Lung (tissue), 12 donors: ENCODE results near the gene EPS8L3. TPM values are rescaled to one million over a fixed set of nuclear protein-coding genes. Genes with fewer than 3 reads are reported as not detected.
A peak's percentile ranks its signal among the peaks of the same experiment; 100 is the strongest.
"Not testable (repeated sequence)": the region's sequence is repeated elsewhere in the genome, so short reads cannot be mapped to it uniquely, and the experiment has no call there.

Source experiments
- ATAC-seq: fragments of 200-7000 bp; cut with Tn5 transposase; one replicate; pipeline ENCODE4 v1.9.1; 2020; ENCODE audit warnings: moderate number of reproducible peaks; ENCODE audit not compliant: insufficient read depth, low FRiP score
- DNase-seq, 3 donors: peaks; one replicate each; pipeline ENCODE4 v3.0.0-alpha.2; 2013 to 2017
- H3K27ac ChIP-seq, 2 donors: one replicate each; pipeline ENCODE4 v1.5.1; 2013; ENCODE audit warnings: mild to moderate bottlenecking in 2 of 2, moderate library complexity in 2 of 2, control low read depth in 1 of 2, inconsistent platforms in 1 of 2, low read depth in 1 of 2, low read length in 1 of 2
- H3K27me3 ChIP-seq, 3 donors: one replicate each; pipeline ENCODE4 v1.5.1; 2013; ENCODE audit warnings: low read length in 2 of 3; ENCODE audit not compliant: control insufficient read depth in 3 of 3, insufficient read depth in 3 of 3
- H3K36me3 ChIP-seq, 4 donors: one replicate each; pipeline ENCODE4 v1.5.1; 2013; ENCODE audit warnings: low read length in 4 of 4, mild to moderate bottlenecking in 1 of 4, moderate library complexity in 1 of 4; ENCODE audit not compliant: control insufficient read depth in 4 of 4, insufficient read depth in 4 of 4
- H3K4me1 ChIP-seq, 5 donors: one replicate each; pipeline ENCODE4 v1.5.1; 2013; ENCODE audit warnings: low read length in 5 of 5, mild to moderate bottlenecking in 2 of 5, moderate library complexity in 1 of 5; ENCODE audit not compliant: control insufficient read depth in 5 of 5, insufficient read depth in 5 of 5
- H3K4me3 ChIP-seq: one replicate; pipeline ENCODE4 v1.5.1; 2013; ENCODE audit warnings: mild to moderate bottlenecking, control low read depth, moderate library complexity
- H3K9ac ChIP-seq, 2 donors: one replicate each; pipeline ENCODE4 v1.5.1; 2013; ENCODE audit warnings: low read length in 2 of 2, control low read depth in 1 of 2; ENCODE audit not compliant: insufficient read depth in 1 of 2
- H3K9me3 ChIP-seq, 4 donors: one replicate each; pipeline ENCODE4 v1.5.1; 2013; ENCODE audit warnings: low read length in 3 of 4, mild to moderate bottlenecking in 1 of 4, moderate library complexity in 1 of 4; ENCODE audit not compliant: control insufficient read depth in 4 of 4, insufficient read depth in 3 of 4
- CTCF ChIP-seq: IDR thresholded peaks from 2 replicates; pipeline ENCODE4 v1.5.1; 2012; ENCODE audit warnings: mild to moderate bottlenecking; ENCODE audit errors: control extremely low read depth, extremely low read depth
- WGBS, 2 donors: extraction: QIAGEN DNeasy Blood & Tissue Kit; methylation state at CpG; one replicate each; pipeline ENCODE4 v1.1.7; 2013; 5-methylcytosine and 5-hydroxymethylcytosine counted together
- polyA plus RNA-seq, 2 donors: library from polyadenylated mRNA; stranded (reverse); fragments of 200-250 nt; gene quantifications; one replicate each; pipeline ENCODE4 v1.2.1, GENCODE V29; 2013
- total RNA-seq, 2 donors: library from RNA; depleted of rRNA in 1 of 2; stranded (reverse); fragments of >200 nt in 1 of 2; gene quantifications; one replicate each; pipeline ENCODE4 v1.2.1, GENCODE V29; 2014 to 2021
- donor health status: control.
- donor health status: control.
- donor health status: Bipolar disorder and iron deficiency.
- donor health status: healthy.
- donor health status: DM: yes; HTN: yes; CAD: no.

EPS8L3 gene
- total and polyA plus RNA-seq, 4 donors = 0.10 to 0.52 TPM; not detected in 2

- peak in 1 of 3 donors; percentile 10 for DNase-seq
- no peak overlapping the region for H3K9ac ChIP-seq
- H3K36me3 ChIP-seq = no peaks in the 10 kb centered on the region
Measured at GRCh38 chr1:109756848-109757521, 6.7 kb downstream of the EPS8L3 start.

GRCh38 chr1:109756325-109756724 lies 7.4 kb downstream of the EPS8L3 start:
- not testable (repeated sequence) for ATAC-seq, H3K27me3 ChIP-seq, DNase-seq, H3K9ac ChIP-seq, H3K9me3 ChIP-seq, H3K4me3 ChIP-seq, H3K36me3 ChIP-seq, H3K27ac ChIP-seq, H3K4me1 ChIP-seq
- WGBS, 2 donors = 93 to 96% methylated on average over 5 of the region's 5 CpGs

More at GRCh38 chr1:109756848-109757521, 6.7 kb downstream of the EPS8L3 start:
- ATAC-seq = no peak
- Histone ChIP-seq H3K4me1 (peaks cover 0 to 3% (median 0%) of the 10 kb centered on the region in 5 donors), H3K4me3 (no peak overlapping the region), H3K27ac (no peak overlapping the region), H3K9me3 (no peaks in the 10 kb centered on the region), H3K27me3 (no peaks in the 10 kb centered on the region)
- 78 to 91% methylated on average over 7 of the region's 7 CpGs for WGBS, 2 donors
- no peak for TF ChIP-seq CTCF

DNA sequence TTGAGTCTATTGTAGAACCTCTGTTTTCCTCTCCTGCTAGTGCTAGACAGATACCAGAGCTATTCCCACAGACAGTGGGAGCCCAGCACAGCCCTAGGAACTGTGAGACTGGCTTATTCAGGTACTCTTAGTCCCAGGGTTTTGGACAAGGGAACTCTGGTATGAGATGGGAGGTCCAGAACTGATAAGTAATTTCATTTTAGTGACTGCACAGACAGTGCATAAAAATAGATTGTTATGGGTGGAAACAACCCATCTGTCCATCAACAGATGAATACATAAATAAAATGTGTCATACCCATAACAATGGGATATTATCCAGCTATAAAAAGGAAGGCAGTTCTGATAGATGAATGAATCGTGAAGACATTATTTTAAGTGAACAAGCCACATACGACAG lies 9.0 kb downstream of the EPS8L3 start:
- H3K9ac ChIP-seq = no peak overlapping the region
- no peak for TF ChIP-seq CTCF
- H3K9me3 ChIP-seq = no peaks in the 10 kb centered on the region
- H3K36me3 ChIP-seq = no peaks in the 10 kb centered on the region
- DNase-seq = no peak
- ATAC-seq = no peak
- no peak overlapping the region for H3K4me3 ChIP-seq
- peaks cover 0 to 3% (median 0%) of the 10 kb centered on the region in 5 donors for H3K4me1 ChIP-seq
- H3K27me3 ChIP-seq = no peaks in the 10 kb centered on the region
- H3K27ac ChIP-seq = no peak overlapping the region
- 72 to 76% methylated on average over 2 of the region's 2 CpGs for whole genome bisulfite sequencing, 2 donors

GRCh38 chr1:109751531-109752260 lies 12.0 kb downstream of the EPS8L3 start:
- 91 to 96% methylated on average over 12 of the region's 12 CpGs for WGBS, 2 donors
- Histone ChIP-seq H3K27ac (no peak overlapping the region), H3K9me3 (peaks cover 0 to 6% (median 0%) of the 10 kb centered on the region in 4 donors), H3K9ac (no peak overlapping the region), H3K36me3 (no peaks in the 10 kb centered on the region), H3K4me1 (peaks cover 0 to 3% (median 0%) of the 10 kb centered on the region in 5 donors), H3K4me3 (no peak overlapping the region), H3K27me3 (no peaks in the 10 kb centered on the region)
- no peak for ATAC-seq
- no peak for TF ChIP-seq CTCF
- peak in 1 of 3 donors; percentile 9 for DNase-seq
